ENCODE data around the gene ATP8A2.

Gene ATP8A2

GRCh38 chr13:26061947-26062346 lies 690.2 kb downstream of the ATP8A2 start:
- TF ChIP-seq CTCF (IDR thresholded peaks at IDR 0.05) = no peak

GRCh38 chr13:26062853-26063444 lies 691.2 kb downstream of the ATP8A2 start:
- TF ChIP-seq CTCF (IDR thresholded peaks at IDR 0.05) = peak; percentile 71

GRCh38 chr13:26067601-26068000 lies 695.8 kb downstream of the ATP8A2 start:
- no peak for TF ChIP-seq CTCF (IDR thresholded peaks at IDR 0.05)

- no peak for TF ChIP-seq CTCF (IDR thresholded peaks at IDR 0.05)
Measured at GRCh38 chr13:26071691-26072090, 699.9 kb downstream of the ATP8A2 start.

GRCh38 chr13:26072335-26072734 lies 700.6 kb downstream of the ATP8A2 start:
- peak; percentile 51 for TF ChIP-seq CTCF (IDR thresholded peaks at IDR 0.05)

- TF ChIP-seq CTCF (IDR thresholded peaks at IDR 0.05) = no peak
Measured at GRCh38 chr13:26074706-26075105, 702.9 kb downstream of the ATP8A2 start.

Data from LNCAP (cell line).